LHCN-M2 (cell line): ENCODE results near the gene RAB41. TPM values are rescaled to one million over a fixed set of nuclear protein-coding genes. Genes with fewer than 3 reads are reported as not detected.
"Not testable (repeated sequence)": the region's sequence is repeated elsewhere in the genome, so short reads cannot be mapped to it uniquely, and the experiment has no call there.

Experiments used
- DNase-seq: peaks from one replicate; pipeline ENCODE4 v3.0.0-alpha.2; 2012; ENCODE audit warnings: low read depth
- polyA plus RNA-seq: library from polyadenylated mRNA; unstranded; fragments of >200 nt; gene quantifications from one replicate; pipeline ENCODE4 v1.2.1, GENCODE V29; 2012; ENCODE audit warnings: missing spikeins
- total RNA-seq: library from RNA; depleted of rRNA; stranded (reverse); fragments of >200 nt; gene quantifications from 2 replicates; pipeline ENCODE4 v1.2.3, GENCODE V29; 2014; rRNA removed

The RAB41 gene
- total RNA-seq = not detected in 2 replicates
- 0.05 TPM for polyA plus RNA-seq

DNA sequence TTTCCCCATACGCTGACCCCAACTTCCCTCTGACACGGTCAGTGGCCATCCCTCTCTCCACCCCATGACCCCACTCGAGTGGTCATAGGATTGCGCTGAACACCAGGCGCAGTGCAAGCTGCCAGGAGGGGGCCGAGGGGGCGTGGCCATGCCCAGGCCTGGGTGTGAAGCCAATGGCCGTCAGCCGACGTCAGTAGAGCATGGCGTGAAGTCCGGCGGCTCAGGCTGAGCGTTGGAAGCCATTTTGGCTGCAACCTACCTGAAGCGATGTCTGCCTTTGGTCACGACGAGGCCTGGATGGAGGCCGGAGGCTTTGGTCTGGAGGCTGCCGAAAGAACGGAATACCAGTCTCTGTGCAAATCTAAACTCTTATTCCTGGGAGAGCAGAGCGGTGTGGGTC lies at the start of gene RAB41:
Gene RAB41 (plus strand): TSS at position 222 of the 400 bp plus-strand sequence. CDS start 46 bp downstream, at position 268.
- DNase-seq = no peak

DNA sequence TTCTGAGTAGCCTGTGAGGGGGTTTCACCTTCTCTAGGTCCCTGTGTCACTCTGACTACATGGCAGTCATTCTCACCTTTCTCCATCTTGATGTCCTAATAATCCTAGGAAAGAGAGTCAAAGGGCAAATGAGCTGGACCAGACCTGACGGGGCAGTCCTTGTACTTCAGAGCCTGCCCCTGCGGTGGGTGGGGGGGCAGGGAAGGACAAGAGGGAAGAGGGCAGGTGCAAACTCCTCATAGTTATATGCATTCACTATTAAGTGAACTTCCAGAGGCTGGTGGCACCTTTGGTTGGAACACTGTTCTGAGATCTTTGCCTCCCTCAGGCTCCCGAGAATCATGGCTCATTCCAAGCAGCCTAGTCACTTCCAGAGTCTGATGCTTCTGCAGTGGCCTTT lies 47.6 kb upstream of the RAB41 start, which contains the start of gene AWAT1:
Gene AWAT1 (plus strand): TSS at position 301 of the 400 bp plus-strand sequence. CDS start 41 bp downstream, at position 342.
- no peak for DNase-seq

DNA sequence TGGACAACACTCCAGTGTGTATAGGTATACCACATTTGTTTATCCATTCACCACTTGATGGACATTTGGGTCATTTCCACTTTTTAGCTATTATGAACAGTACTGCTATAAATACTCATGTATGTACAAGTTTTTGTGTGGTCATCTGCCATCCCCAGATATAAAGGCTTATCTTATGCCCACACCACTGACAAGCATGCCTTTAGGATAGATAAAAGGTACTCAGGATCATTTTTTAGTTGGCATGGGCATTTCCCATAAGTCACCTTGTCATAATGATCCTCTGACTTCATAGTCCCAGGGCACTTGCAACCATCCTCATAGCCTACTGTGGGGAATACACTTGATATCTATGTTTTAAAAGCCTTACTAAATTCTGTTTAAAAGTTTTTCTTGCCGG lies 41.2 kb upstream of the RAB41 start:
- no peak for DNase-seq

DNA sequence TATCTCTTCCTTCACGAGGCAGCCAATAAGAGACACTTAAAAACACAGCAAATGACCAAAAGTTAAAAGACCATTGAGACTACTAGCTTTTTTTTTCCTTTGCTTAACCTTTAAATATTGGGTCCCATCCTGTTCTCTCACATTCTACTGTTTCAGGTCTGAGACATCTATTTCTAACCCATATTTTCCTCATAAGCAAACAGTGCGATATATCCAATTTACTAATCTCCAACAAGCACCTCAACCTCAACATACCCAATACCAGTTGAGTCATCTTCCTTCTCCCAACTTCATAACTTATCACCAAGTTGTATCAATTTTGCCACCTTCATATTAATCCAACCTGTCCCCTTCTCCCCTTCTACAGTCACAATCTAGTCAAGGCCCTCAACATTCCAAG lies 40.5 kb upstream of the RAB41 start:
- DNase-seq = no peak

DNA sequence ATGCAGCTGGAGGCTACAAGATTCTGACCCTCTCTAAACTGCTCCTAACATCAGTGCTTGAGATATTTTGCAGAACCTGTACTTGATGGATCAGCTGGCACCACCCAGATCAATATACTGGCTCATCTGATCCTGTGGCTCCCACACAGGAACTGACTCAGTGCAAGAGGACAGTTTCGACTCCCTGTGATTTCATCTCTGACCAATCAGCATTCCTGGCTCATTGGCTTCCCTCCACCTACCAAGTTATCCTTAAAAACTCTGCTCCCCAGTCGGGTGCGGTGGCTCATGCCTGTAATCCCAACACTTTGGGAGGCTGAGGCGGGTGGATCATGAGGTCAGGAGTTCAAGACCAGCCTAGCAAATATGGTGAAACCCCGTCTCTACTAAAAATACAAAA lies 38.4 kb upstream of the RAB41 start:
- not testable (repeated sequence) for DNase-seq

DNA sequence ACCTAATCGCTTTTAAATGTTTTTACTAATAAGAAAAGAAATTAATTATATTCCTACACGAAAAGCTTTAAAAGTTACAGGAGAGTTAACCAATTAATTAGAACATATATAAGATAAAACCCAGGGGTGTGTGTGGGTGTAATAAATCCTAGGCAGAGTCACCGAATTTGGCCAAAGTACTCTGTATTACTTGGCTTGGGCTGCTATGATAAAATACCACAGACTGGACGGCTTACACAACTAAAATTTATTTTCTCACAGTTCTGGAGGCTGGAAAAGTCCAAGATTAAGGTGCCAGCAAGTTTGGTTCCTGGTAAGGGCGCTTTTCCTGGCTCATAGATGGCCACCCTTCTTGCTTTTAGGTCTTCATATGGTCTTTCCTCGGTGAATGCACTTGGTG lies 37.1 kb upstream of the RAB41 start:
- DNase-seq = no peak

DNA sequence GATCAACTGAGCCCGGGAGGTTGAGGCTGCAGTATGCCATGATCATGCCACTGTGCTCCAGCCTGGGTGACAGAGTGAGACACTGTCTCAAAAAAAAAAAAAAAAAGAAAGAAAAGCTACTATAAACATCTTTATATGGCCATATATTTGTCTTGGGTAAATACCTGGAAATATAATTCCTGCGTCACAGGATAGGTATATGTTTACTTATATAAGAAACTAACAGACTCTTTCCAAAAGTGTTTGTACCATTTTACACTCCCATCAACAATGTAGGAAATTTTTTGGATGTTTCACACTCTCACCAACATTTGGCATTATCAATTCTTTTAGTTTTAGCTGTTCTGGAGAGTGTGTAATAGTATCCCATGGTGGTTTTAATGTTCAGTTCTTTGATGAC lies 34.7 kb upstream of the RAB41 start:
- no peak for DNase-seq

DNA sequence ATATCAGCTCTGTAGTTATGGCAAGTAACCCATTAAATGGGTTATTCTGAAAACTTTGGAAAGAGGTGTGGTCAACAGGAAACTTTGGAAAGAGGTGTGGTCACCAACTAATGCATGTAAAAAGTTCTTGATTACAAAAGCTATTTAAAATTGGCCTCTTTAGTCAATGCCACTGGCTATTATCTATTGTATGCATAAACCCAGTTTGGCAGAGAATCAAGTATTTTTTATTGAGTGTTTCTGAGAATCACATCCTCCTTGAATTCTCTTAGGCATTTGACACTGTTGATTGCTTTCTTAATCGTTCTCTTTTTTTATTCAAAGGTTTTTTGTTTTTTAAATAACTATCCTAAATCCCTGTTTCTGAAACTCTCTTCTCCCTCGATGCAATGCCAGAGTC lies 29.5 kb upstream of the RAB41 start:
- no peak for DNase-seq

DNA sequence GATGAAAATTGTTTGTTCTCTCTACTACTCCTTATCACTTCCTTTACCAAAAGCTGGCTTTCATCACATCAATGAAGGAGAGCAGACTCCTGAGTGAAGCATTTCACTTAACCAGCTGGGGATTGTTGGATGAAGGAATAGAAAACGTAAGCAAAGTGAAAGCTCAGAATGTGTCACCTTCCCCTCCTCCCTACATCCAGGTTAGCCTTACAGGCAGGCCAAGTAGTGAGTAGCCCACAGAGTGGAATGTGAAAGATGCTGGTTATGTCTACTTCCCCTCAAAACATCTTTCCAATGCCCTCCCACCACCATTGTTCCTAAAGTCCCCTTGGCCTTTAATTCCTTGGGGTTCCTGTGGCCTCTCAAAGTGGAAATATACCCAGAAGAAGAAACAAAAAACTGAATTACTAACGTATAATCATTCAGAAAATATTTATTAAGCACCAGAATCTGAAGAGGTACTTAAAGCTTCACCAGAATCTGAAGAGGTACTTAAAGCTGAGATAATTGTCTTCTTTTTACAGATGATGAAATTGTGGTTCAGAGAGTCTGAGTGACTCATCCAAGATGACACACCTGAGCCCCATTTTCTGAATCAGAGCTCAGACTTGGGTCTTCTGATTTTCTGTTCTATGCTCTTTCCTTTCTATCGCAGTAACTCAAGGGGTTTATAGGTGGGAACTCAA lies 28.5 kb upstream of the RAB41 start:
- DNase-seq = peak; percentile 3

DNA sequence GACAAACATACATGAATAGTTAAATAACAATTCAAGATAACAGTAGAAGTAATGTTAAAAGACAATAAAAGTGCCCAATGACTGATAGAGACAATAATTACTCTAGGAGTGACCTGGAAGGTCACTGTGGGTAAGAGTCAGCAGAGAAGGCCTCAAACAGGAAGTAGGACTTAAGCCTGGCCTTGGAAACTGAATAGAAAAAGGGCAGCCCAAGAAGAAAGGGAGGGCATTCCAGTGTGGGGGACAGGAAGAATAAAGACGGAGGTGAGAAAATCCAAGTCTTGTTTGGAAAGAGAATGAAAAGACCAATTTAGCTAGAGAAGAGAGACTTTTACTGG lies 27.9 kb upstream of the RAB41 start:
- DNase-seq = peak; percentile 10

DNA sequence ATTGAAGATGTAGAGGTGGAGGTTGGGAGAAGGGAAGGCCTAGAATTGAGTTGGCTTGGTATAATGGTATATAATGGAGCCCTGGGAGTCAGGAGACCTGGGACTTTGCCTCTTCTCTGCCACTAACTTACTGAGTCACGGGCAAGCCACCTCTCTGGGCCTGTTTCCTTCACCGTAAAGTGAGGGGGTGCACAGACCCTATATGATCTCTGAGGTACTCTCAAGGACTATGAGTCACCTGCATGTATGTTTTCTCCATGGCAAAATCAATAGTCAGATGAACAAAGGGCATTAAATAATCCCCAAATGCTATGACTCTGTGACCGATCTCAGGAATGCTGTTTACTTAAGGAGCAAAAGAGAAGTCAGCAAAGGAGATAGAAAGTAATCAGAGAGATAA lies 27.1 kb upstream of the RAB41 start:
- no peak for DNase-seq

DNA sequence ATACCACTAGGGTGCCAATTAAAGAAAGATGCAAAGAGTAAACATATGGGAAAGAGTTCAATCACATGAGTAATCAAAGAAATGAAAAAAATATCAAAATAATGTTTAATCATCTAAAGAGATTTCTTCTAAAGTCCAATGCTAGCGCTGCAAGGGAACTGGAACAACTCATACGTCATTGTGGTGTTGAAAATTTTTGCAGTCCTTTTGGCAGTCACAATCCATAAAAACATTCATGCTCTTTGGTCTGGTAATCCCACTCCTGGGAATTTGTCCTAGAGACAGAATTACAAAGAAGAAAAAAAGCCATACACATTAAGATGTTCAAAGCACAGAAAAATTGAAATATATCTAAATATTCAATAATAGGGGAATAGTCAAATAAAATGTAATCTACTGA lies 26.5 kb upstream of the RAB41 start:
- no peak for DNase-seq

DNA sequence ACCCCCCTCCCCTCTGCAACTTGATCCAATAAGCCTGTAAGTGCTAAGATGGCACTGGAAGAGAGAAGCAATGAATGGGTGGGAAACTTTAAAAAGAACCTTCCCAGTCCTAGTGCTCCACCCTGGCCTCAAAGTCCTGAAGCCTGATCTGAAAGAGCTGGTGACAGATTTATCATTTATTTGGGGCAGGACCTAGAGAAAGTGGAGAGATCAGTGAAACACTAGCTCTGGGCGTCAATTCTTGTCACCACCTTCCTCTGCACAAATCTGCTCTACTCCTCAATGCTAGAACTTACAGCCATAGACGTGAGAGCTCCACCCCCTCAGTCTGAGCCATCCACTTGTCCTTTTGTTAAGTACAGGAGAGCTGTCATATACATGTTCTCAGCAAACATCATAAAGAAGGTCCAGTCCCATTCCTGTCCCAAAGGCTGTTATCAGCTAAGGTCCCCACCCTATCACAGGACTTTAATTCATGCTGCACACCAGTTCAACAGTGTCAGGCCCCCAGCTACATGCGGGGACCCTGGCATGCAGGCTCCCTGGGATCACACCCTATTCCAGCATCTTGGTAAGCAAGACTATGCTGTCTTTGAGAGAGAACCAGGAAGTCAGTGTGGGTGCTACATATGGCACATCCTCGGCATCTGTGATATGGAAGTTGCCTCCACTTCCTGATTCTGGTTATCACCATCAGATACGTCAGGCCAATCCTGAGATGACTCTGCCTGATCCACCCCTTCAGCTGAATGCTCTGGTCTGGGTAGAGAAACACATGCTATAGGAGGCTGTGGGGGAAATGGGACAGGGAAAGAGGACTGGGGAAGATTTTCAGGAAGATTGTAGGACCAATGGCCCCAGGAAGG lies 24.3 kb upstream of the RAB41 start:
- DNase-seq = no peak

DNA sequence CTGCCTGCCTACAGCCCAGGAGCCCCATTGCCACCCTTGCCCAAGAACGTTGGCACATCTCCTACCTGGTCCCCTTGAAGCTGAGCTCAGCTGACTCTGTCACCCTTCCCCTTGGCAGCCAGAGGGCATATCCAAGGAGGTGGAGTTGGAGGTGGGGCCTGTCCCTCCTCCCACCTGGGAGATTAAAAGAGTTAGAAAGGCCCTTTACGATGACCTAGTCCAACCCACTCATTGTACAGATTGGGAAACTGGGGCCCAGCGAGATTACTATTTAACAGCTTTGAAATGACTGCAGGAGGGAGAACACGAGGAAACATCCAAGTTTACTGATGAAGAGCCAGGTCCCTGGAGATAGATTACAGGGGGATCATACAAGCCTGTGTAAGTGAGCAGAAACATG lies 21.9 kb upstream of the RAB41 start, which contains the start of gene P2RY4:
Gene P2RY4 (minus strand): TSS at position 101 of the 400 bp plus-strand sequence. CDS start 580 bp downstream, outside the sequence.
- DNase-seq = no peak

DNA sequence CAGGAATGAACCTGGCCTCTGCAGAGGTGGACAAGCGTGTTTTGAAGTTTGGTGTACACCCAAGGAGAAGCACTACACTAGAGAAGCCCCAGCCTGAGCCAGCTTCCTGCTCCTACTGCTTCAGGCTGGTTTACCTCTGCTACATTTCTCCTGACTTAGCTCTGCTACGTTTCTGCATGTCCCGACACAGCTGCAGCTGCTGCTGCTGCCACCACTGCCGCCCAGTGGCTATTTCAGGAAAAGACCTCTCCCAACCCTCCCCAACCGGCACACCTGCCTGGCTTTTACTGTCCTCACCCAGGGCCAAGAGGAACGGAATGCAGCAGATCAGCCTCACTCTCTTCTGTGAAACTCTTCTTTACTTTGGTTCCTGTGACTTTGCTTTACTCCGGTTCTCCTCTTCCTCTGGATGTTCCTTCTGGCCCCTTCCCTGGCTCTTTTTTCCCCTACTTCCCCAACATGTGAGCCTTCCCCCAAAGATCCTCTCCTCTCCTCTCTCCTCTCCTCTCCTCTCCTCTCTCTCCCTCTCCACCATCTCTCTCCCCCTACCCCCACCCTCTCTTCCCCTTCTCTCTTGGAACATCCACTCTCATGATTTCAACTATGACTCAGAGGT lies 18.9 kb upstream of the RAB41 start:
- peak; percentile 5 for DNase-seq

DNA sequence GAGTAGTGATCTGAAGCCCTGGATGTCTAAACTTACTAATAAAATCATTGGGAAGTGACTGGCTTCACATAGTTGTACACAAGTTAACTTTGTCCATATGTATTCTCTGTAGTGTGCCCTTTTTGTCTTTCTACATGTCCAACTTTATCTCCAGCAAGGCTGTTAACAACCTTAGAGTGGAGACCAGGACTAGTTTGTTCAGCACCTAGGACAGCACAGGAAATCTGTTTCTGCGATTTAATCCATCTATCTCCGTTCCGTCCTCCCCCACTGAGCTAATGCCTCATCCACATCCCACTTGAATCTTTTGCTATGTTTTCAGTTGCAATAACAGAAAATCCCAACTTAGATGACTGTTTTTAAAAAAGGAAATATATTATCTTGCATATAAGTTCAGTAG lies 17.2 kb upstream of the RAB41 start:
- no peak for DNase-seq

DNA sequence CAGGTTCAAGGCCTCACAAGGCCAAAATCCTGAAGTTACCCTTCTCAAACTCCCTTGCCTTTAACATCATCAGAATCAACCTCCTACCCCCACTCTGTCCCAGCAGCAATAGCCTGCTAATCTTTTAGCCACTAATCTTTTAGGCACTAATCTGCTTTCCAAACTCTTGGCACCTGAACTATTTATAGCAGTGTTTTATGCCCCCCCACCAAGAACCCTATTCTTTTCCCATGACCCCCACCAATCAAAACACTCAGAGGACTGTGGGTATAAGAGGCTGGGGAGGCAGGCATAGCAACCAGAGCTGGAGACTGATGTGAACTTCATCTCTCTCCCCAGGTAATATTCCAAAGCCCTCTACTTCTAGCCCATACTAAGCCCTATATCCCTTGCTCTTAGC lies 13.9 kb upstream of the RAB41 start, which contains the start of gene ARR3:
Gene ARR3 (plus strand): TSS at position 301 of the 400 bp plus-strand sequence. CDS start 1,052 bp downstream, outside the sequence.
- no peak for DNase-seq

DNA sequence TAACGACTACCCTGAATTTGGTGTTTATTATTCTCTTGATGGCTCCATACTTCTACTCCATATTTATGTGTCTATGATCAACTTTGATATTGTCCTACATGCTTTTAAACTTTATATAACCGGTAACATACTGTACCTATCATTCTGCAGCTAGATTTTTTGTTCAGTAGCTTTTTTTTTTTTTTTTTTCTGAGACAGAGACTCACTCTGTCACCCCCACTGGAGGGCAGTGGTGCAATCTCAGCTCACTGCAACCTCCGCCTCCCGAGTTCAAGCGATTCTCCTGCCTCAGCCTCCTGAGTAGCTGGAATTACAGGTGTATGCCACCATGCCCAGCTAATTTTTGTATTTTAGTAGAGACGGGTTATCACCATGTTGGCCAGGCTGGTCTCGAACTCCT lies 7.9 kb upstream of the RAB41 start:
- DNase-seq = not testable (repeated sequence)

DNA sequence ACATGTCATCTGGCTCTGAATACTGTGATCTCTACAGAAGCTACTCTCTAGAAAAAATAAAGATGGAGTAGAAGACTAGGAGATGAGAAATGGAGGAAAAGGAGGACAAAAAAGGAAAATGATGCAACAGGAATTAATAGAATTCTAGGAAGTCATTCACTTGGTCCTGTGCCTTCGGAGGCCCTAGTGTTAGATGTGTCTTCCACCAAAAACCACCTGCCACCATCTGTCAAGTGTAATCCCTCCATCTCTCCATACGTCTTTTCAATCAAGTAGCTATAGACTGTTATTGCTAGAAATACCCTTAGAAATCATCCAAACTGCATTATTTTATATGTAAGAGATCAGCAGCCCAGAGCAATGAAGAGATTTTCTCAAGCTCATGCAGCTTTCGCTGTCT lies 2.9 kb upstream of the RAB41 start:
- DNase-seq = no peak

DNA sequence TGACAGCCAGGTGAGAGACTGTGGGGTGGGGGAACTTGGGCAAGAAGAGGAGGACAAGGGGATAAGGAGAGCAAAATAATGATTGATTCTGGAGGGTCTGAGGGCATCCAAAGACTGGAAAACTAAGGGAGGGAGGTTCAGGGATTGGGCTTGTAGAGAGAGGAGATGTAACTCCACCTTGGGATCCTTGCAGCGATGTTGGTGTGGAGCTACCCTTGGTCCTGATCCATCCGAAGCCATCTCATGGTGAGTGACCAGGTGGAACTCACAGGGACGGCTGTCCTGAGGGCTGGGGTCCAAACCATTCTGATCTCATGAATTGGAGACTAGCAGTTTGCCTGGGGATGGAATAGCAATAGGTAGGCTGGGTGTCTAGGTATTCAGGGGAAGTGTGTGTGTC lies 1.4 kb upstream of the RAB41 start:
- DNase-seq = no peak

DNA sequence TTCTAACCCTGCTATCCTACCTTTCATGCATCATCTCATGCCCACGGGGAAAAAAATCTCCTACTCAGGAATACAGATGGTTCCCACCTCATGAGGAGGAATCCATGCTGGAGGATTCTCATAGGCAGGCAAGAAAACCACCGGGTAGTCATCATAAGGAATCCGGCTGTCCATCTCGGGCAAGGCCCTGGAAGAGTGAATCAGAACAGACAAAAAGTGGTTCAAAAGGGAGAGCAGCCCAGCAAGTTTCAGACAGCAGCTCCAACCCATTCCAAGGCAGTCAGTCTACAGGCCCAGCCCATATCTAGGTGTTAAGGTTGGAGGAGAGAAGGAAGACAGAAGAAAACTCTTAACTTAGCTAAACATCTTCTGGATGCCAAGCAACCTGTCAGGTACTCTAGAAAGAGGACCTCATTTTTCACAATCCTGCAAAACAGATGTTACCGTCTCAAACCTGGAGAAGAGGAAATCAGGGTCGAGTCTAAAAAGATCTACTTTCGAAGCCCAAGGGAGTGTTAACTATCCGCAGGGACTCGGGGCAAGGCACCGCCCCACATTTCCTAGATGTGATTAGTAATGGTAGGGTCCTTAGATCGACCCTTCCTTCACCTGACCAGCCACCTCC lies 7.3 kb downstream of the RAB41 start:
- DNase-seq = no peak
